ENCODE measurements around the gene RNPEPL1.

The RNPEPL1 gene

GRCh38 chr2:240620859-240621258 lies 52.6 kb downstream of the RNPEPL1 start:
- no peak for DNase-seq (ENCODE audit: low read depth)
- H3K4me3 ChIP-seq (ENCODE audit: low read length): no peak overlapping the region
- TF ChIP-seq CTCF (IDR thresholded peaks at IDR 0.05; ENCODE audit: insufficient read depth, low read depth, low read length, missing control alignments): no peak

GRCh38 chr2:240622060-240622411 lies 53.8 kb downstream of the RNPEPL1 start:
- H3K4me3 ChIP-seq (ENCODE audit: low read length): no peak overlapping the region
- no peak for DNase-seq (ENCODE audit: low read depth)
- no peak for TF ChIP-seq CTCF (IDR thresholded peaks at IDR 0.05; ENCODE audit: insufficient read depth, low read depth, low read length, missing control alignments)

GRCh38 chr2:240622531-240623235 lies 54.4 kb downstream of the RNPEPL1 start:
- DNase-seq (ENCODE audit: low read depth): no peak
- H3K4me3 ChIP-seq (ENCODE audit: low read length): no peak overlapping the region
- no peak for TF ChIP-seq CTCF (IDR thresholded peaks at IDR 0.05; ENCODE audit: insufficient read depth, low read depth, low read length, missing control alignments)

GRCh38 chr2:240623531-240624010 lies 55.3 kb downstream of the RNPEPL1 start:
- DNase-seq (ENCODE audit: low read depth): no peak
- no peak for TF ChIP-seq CTCF (IDR thresholded peaks at IDR 0.05; ENCODE audit: insufficient read depth, low read depth, low read length, missing control alignments)
- H3K4me3 ChIP-seq (ENCODE audit: low read length): no peak overlapping the region

GRCh38 chr2:240624011-240624949 lies 56.0 kb downstream of the RNPEPL1 start:
- H3K4me3 ChIP-seq (ENCODE audit: low read length): no peak overlapping the region
- DNase-seq (ENCODE audit: low read depth): no peak
- no peak for TF ChIP-seq CTCF (IDR thresholded peaks at IDR 0.05; ENCODE audit: insufficient read depth, low read depth, low read length, missing control alignments)

- DNase-seq (ENCODE audit: low read depth): no peak
- TF ChIP-seq CTCF (IDR thresholded peaks at IDR 0.05; ENCODE audit: insufficient read depth, low read depth, low read length, missing control alignments): no peak
- H3K4me3 ChIP-seq (ENCODE audit: low read length): no peak within 1 kb of the TSS
Measured at GRCh38 chr2:240624950-240625621, 56.8 kb downstream of the RNPEPL1 start, which contains the start of gene GPR35. Gene GPR35, plus strand, starts transcription at chr2:240625480. Its CDS starts 4,473 bp downstream, at chr2:240629953.

Data from epithelial cell of esophagus (primary cell).